Stimulated activated CD8-positive, alpha-beta memory T cell treated with anti-CD3 and anti-CD28 coated beads, Interleukin-2, amount 100 ng/mL, for 1 hour (primary cell): Measurements from ENCODE around the gene ANKRD44.

Experiments
- DNase-seq, 2 donors: peaks; one replicate each; pipeline ENCODE4 v3.0.0-alpha.2; 2020; ENCODE audit warnings: low read depth in 2 of 2

ANKRD44 gene

DNA sequence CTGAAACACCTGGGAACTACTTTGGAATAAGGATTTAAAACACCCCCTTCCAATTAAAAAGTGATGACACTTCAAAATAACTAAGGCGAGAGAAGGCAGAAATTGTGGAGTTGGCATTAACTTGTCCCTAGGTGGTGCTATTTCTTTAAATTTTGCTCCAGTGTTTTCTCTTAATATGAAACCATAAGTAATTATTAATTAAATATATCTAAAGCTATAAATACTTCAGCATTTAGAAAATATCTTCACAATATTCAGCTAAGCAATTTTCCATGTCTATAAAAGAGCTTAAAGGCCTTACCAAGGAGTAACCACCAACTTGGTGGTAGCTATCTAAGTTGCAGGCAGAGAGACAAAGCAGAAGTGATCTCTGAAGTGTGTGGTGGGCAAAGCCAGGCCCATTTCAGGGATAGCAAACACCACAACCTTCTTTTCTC is 197.3 kb downstream of the ANKRD44 start:
- DNase-seq, result no peak

DNA sequence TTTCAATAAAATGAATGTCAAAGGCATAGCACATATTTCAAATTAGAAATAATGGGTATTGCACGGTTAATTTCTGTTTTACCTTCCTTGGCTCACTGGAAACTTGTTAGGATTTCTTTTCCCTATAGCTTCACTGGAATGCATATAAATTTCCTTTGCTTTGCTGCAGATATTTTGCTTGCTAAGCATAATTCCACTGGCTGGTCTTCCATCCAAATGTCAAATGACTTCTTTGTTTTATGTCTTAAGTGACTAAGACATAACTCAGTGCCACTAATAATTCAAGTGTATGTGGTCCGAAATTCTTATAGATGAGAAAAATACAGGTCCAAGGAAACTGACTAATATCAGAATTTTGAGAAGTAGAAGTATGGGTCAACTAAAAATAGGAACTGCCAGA is 201.3 kb downstream of the ANKRD44 start:
- no peak for DNase-seq

- DNase-seq, result no peak
These were observed 201.8 kb downstream of the ANKRD44 start for GRCh38 chr2:197108758-197109157.

DNA sequence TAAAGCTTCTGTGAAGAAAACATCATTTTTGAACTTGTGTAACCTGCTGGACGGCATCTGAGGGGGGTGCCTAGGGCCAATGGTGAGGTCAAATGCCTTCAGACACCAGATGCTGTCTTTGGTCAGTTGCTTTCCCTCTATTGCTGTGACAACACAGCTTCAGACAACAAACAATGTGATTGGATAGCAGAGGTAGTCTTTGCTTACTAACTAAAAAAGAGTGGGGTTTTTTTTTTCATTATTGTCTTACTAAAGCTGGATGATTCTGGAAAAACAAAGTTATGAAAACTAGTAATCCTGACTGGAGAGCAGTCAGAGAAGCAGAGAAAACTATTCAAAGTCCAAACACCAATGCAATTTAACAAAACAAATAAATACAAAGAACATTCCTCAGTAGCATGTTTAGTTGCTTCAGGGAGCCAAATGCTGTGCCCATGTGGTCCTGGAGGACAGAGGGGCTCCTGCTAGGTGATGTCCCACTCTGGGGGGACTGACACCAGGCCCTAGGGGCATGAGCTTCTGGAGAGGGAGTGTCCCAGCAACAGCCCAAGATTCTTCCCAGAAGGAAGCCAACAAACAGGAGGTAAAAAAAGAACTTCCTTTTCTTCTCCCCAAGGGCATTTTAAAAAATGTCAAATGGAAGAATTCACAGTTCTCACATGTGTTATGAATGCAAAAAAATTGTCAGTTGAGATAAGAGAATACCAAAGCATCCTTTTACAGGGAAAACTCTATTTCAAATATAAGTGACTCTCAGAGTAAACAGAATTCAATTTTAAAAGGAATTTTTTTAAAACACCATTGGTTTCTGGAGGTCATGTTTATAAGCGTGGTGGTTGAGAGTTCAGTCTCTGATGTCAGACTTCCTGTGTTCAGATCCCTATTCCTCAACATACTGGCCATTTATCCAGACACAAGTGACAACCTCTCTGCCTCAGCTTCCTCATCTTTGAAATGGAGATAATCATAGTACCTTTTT is 203.0 kb downstream of the ANKRD44 start:
- no peak for DNase-seq

DNA sequence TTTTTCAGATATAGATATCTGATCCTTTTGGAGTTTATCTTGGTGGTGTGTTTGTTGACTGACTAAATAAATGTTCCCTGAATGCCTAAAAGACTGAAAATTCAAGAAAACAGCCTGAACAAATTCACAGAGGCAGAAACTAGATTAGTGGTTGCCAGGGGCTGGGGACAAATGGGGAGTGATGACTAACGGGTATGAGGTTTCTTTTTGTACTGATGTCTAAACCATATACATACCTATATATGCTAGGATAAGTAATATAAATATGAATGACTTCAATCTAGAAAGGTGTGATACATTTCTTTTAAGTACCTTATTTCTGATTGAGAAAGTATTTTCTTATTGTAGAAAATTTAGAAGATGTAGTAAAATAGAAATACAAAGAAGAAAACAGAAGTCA is 207.2 kb downstream of the ANKRD44 start:
- DNase-seq, result no peak

- no peak for DNase-seq
These were observed 208.3 kb downstream of the ANKRD44 start for GRCh38 chr2:197102231-197102630.

GRCh38 chr2:197101519-197101918 is 209.1 kb downstream of the ANKRD44 start:
- DNase-seq, result no peak

DNA sequence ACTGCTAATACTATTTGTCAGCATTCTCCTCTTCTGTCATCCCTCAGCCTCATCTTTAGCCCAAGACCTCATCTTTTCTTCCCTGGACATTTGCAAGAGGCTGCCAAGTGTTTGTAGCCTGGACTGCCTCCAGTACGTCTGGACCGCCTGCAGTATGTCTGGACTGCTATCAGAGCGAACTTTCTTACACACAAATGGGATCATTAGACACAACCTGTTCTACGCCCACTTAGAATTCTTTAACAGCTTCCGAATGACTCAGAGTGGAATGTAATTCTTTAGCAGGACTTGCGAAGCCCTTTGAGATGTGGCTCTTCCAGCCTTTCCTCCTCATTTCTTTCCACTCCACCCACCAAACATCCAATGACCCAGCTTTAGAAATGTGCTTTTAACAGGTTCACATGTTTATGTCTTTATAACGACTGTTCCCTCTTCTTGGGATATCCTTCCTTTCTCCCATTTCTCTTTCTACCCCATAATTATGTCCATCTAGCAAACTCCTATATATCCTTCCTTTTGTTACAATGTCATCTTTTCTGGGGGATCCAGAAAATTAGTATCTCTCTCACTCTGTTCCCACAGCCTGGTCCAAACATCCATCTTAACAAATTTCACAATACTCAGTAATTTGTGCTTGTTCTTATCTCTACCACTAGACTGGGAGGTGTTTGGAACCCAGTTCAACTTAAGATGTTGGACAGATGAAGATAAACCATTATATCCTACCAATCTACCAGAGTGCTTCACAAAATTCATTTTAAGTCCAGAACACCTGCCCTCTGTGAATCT is 212.8 kb downstream of the ANKRD44 start:
- no peak for DNase-seq

DNA sequence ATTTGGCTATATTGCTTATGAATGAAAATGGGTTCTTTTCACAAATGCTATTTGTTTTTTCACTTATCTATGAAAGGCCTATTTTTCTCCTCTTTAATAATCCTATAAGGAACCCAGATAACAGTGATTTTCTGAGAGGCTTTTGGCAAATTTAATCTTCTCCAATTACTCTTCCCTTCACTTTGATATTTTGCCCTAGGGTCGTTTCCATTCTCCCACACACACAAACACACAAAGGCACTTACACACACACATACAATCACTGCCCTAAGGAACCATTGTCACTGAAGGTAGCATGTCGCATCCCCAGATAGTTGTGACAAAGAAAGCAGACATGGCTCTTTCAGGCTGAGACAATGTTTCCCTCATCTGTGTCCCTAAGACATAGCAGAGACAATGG is 213.9 kb downstream of the ANKRD44 start:
- no peak for DNase-seq

GRCh38 chr2:197092431-197092830 is 218.1 kb downstream of the ANKRD44 start:
- no peak for DNase-seq

GRCh38 chr2:197090742-197091367 is 219.7 kb downstream of the ANKRD44 start:
- DNase-seq, result no peak

DNA sequence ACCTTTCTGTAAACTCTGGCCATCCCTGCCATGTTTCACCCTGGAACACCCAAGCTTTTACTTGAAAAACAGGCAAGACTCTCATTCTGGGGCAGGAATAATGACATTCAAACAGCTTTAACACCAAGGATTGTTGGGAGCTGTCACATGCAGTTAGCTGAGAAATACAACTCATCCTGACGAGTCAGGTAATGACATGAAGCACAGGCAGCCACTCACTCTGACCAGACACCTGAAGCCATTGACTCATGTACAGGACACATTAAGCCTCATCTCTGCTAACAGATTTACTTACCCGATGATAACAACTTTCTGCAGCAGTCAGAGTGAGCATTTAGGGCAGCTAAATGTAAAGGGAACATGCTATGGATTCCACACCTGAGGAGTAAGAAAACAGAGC is 220.9 kb downstream of the ANKRD44 start:
- DNase-seq, result no peak

DNA sequence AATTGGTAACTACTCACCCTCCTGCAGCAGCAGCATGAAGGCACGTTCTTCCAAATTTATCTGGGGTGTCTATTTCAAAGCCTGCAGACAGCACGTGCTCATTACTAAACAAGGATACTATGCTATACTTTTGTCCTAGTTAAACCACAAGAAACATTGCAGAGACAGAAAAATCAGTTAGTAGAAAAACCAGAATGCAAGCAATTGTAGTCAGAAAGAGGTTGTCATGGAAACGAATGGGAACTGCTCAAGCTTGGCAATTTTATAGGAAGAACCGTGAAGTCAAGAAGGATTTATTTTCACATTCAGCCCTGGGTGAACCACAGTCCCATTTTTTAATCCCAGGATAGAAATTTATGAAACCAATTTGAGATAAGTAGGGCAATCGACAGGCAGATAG is 221.9 kb downstream of the ANKRD44 start:
- DNase-seq, result no peak

- DNase-seq, result no peak
These were observed 224.1 kb downstream of the ANKRD44 start for GRCh38 chr2:197086500-197086899.

- DNase-seq, result no peak
These were observed 224.9 kb downstream of the ANKRD44 start for GRCh38 chr2:197085665-197086064.

DNA sequence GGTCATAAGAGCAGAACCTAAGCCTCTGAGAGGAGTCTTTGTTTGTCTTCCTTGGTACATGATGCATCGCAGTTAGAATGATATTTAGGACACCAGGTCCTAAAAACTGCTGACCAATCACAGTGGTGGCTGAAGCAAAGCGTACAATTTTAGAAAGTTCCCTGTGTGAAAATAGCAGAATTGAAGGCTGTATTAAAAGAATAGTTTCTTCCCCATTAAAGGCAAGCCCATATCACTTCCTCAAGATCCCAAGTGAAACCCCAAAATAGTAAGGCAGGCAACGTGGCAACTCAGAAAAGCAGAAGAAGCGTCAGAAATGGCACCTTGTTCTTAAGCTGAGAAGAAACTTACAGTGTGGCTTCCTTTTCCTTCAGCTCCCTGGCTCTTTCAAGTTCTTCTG is 229.3 kb downstream of the ANKRD44 start:
- no peak for DNase-seq

DNA sequence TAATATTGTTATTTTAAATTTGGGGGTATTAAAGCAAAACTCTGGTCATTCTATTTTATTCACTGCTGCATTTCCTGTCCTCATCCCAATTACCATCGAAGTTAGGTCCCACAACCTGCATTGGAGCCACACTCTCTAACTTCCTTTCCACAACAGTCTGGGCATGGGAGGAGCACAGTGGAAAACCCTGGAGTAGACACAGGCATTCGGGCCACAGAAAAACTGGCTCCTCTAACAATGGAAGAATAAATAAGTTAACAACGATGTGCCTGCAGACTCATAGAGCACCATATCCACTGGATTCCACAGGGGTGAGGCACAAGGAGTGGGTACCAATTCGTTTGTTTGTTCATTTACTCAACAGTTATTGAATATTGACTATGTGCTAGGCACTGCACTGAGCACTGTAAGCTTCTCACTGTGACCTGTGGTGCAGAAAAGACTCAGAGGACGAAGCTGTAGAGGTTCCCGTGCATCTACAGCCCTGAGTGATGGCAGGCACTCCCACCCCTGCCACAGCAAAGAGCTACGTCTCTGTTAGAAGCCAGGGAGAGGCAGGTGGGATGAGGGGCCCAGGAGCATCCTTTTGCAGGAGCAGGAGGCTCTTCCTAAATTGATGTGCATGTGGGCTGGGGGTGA is 229.9 kb downstream of the ANKRD44 start:
- no peak for DNase-seq

DNA sequence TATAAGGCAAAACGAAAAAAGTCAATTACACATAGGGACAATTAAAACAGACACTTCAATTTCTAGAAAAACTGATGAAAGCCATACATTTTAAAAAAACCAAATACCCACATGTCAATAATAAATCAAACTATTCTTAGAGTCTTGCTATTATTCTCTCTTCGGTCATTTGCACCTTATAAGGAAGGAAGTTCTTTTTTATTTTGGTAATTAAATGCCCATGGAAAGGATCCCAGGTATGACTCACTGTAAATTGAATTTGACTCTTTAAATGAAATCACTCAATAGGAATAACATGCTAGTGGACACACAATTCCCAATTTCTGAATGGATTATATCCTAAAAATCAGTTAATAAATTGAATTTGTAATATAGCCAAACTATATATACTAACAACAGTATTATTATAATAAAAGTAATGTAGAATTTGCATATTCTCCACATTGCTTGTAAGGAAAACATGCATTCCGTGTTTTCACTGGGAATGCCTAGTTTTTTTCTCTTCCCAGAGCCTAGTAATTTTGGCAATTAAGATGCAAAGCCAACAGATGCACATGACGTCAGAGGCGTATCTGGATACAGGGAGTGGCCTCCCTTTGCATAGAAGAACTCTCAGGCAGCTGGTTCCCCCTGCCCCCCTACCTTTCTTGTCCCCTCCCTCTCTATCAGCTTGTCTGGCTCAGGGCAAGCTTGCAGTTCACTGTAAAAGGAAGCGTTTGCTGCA is 230.6 kb downstream of the ANKRD44 start:
- DNase-seq, result no peak

GRCh38 chr2:197079414-197079813 is 231.2 kb downstream of the ANKRD44 start:
- no peak for DNase-seq

DNA sequence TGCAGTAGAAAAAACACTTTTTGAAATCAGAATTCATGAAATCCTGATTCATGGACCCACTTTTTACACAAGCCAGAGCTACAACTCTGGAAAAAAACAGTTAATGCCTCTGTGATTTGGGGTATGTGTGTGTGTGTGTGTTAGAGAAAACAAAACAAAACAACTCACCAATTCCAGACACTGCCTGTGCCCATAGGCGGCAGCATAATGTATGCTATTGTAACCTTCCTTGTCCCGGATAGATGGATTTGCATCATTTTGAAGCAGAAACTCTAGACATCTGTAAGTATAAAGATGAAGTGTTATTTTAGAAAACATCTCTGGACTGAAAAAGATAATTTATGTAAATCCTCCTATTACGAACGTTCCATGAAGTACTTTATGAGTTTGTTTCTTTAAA is 232.0 kb downstream of the ANKRD44 start:
- DNase-seq, result no peak

- DNase-seq, result no peak
These were observed 233.2 kb downstream of the ANKRD44 start for GRCh38 chr2:197077336-197077735.
